ENCODE data around the gene ECSCR.

The ECSCR gene

GRCh38 chr5:139425497-139425896, 37.0 kb downstream of the ECSCR start:
- Histone ChIP-seq H3K4me1 (ENCODE audit: control insufficient read depth, insufficient read depth, low read length) (no peaks in the 10 kb centered on the region), H3K27me3 (ENCODE audit: control insufficient read depth, insufficient read depth, low read length, poor library complexity, severe bottlenecking) (no peaks in the 10 kb centered on the region), H3K36me3 (ENCODE audit: control insufficient read depth, insufficient read depth, low read length) (peaks cover 18% of the 10 kb centered on the region), H3K27ac (ENCODE audit: insufficient read depth, low read depth, low read length, poor library complexity, severe bottlenecking) (no peak overlapping the region), H3K9me3 (ENCODE audit: control insufficient read depth, low read length) (no peaks in the 10 kb centered on the region), H3K4me3 (ENCODE audit: insufficient read depth, low read depth, low read length) (no peak overlapping the region)
- WGBS, 2 experiments: 88 to 89% methylated on average over 5 of the region's 5 CpGs

DNA sequence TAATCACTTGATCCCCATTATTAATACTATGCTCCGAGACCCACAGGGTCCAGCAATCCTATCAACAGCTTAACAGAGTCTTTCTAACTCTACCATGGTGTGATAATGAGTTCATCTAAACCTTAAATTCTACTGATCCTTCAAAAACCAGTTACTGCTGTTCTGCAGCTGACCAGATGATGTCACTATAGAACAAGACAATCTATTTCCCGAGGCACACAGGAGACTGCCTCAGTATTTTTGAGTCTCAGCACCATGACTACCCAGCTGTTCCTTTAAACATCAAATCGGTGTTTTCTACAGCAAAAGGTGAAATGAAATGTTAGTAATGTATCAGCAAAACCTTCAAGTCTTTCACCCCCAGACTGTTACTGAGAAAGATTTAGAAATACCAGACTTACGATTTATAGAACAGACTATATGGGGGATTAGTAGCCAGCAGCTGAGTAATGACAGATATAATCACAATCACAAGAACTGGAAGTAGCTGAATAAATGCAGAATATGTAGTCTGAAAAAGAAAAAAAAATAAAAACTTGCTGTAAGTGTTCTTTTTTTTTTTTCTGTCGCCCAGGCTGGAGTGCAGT, 40.1 kb downstream of the ECSCR start:
- Histone ChIP-seq H3K27ac (ENCODE audit: insufficient read depth, low read depth, low read length, poor library complexity, severe bottlenecking) (no peak overlapping the region), H3K4me1 (ENCODE audit: control insufficient read depth, insufficient read depth, low read length) (peaks cover 21% of the 10 kb centered on the region), H3K27me3 (ENCODE audit: control insufficient read depth, insufficient read depth, low read length, poor library complexity, severe bottlenecking) (no peaks in the 10 kb centered on the region), H3K9me3 (ENCODE audit: control insufficient read depth, low read length) (no peaks in the 10 kb centered on the region), H3K4me3 (ENCODE audit: insufficient read depth, low read depth, low read length) (no peak overlapping the region), H3K36me3 (ENCODE audit: control insufficient read depth, insufficient read depth, low read length) (peaks cover 16% of the 10 kb centered on the region)
- WGBS, 2 experiments: 32 to 63% methylated on average over 3 to 5 of the region's 5 CpGs

- Histone ChIP-seq H3K9me3 (ENCODE audit: control insufficient read depth, low read length) (no peaks in the 10 kb centered on the region), H3K36me3 (ENCODE audit: control insufficient read depth, insufficient read depth, low read length) (peaks cover 7% of the 10 kb centered on the region), H3K27me3 (ENCODE audit: control insufficient read depth, insufficient read depth, low read length, poor library complexity, severe bottlenecking) (no peaks in the 10 kb centered on the region), H3K27ac (ENCODE audit: insufficient read depth, low read depth, low read length, poor library complexity, severe bottlenecking) (peak overlapping the region; percentile 0), H3K4me1 (ENCODE audit: control insufficient read depth, insufficient read depth, low read length) (peaks cover 21% of the 10 kb centered on the region), H3K4me3 (ENCODE audit: insufficient read depth, low read depth, low read length) (no peak overlapping the region)
- WGBS, 2 experiments: 68 to 73% methylated on average over 9 of the region's 9 CpGs
Measured at GRCh38 chr5:139419226-139420192, 43.0 kb downstream of the ECSCR start.

- H3K4me3 ChIP-seq (ENCODE audit: insufficient read depth, low read depth, low read length): no peak overlapping the region
- H3K36me3 ChIP-seq (ENCODE audit: control insufficient read depth, insufficient read depth, low read length): peaks cover 6% of the 10 kb centered on the region
- 67 to 75% methylated on average over 1 of the region's 1 CpG for WGBS, 2 experiments
- H3K27ac ChIP-seq (ENCODE audit: insufficient read depth, low read depth, low read length, poor library complexity, severe bottlenecking): no peak overlapping the region
- peaks cover 21% of the 10 kb centered on the region for H3K4me1 ChIP-seq (ENCODE audit: control insufficient read depth, insufficient read depth, low read length)
- no peaks in the 10 kb centered on the region for H3K9me3 ChIP-seq (ENCODE audit: control insufficient read depth, low read length)
- no peaks in the 10 kb centered on the region for H3K27me3 ChIP-seq (ENCODE audit: control insufficient read depth, insufficient read depth, low read length, poor library complexity, severe bottlenecking)
Measured at GRCh38 chr5:139418793-139419192, 43.8 kb downstream of the ECSCR start.

DNA sequence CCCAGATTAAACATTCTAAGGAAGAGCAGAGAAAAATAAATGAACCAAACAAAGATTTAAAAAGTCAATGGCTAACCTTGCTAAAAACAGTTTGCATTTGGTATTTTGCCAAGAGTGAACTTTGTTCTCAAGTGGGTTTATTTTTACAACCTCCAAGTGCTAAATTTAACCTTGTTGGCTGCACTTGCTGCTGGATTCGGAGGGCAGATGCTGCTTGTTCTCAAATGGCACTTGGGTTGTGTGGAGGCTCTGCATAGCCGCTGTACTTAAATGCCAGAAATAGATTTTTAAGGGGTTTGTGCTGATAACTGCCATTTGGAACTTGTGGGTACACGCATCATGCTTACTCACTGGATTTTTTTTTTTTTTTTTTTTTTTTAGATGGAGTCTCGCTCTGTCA, 45.3 kb downstream of the ECSCR start:
- H3K27me3 ChIP-seq (ENCODE audit: control insufficient read depth, insufficient read depth, low read length, poor library complexity, severe bottlenecking): no peaks in the 10 kb centered on the region
- no peak overlapping the region for H3K4me3 ChIP-seq (ENCODE audit: insufficient read depth, low read depth, low read length)
- peaks cover 21% of the 10 kb centered on the region for H3K4me1 ChIP-seq (ENCODE audit: control insufficient read depth, insufficient read depth, low read length)
- no peaks in the 10 kb centered on the region for H3K36me3 ChIP-seq (ENCODE audit: control insufficient read depth, insufficient read depth, low read length)
- H3K9me3 ChIP-seq (ENCODE audit: control insufficient read depth, low read length): no peaks in the 10 kb centered on the region
- H3K27ac ChIP-seq (ENCODE audit: insufficient read depth, low read depth, low read length, poor library complexity, severe bottlenecking): no peak overlapping the region
- 93% methylated on average over 4 of the region's 4 CpGs for WGBS, 2 experiments

- Histone ChIP-seq H3K9me3 (ENCODE audit: control insufficient read depth, low read length) (no peaks in the 10 kb centered on the region), H3K36me3 (ENCODE audit: control insufficient read depth, insufficient read depth, low read length) (no peaks in the 10 kb centered on the region), H3K27me3 (ENCODE audit: control insufficient read depth, insufficient read depth, low read length, poor library complexity, severe bottlenecking) (no peaks in the 10 kb centered on the region), H3K27ac (ENCODE audit: insufficient read depth, low read depth, low read length, poor library complexity, severe bottlenecking) (no peak overlapping the region), H3K4me3 (ENCODE audit: insufficient read depth, low read depth, low read length) (no peak overlapping the region), H3K4me1 (ENCODE audit: control insufficient read depth, insufficient read depth, low read length) (peaks cover 21% of the 10 kb centered on the region)
- 94 to 96% methylated on average over 9 of the region's 9 CpGs for WGBS, 2 experiments
Measured at GRCh38 chr5:139416651-139417050, 45.9 kb downstream of the ECSCR start.

DNA sequence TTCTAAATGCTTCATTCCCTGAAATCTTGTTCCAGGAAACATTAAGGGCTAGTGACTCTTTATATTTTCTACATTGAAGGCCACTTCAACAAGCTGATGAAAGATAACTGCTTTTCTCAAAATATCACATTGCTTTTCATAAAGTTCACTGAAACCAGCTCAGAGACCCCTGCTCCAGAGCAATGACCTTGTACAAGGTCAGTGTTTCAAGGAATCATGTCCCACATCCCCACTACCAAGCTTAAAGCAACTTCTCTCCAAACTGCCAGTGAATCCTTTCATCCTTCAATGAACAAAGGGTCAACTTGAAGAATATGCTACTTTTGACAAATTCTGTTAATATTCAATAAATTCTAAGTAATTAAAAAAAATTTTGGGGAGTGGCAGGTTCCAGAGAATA, 46.7 kb downstream of the ECSCR start:
- Histone ChIP-seq H3K9me3 (ENCODE audit: control insufficient read depth, low read length) (no peaks in the 10 kb centered on the region), H3K36me3 (ENCODE audit: control insufficient read depth, insufficient read depth, low read length) (no peaks in the 10 kb centered on the region), H3K4me1 (ENCODE audit: control insufficient read depth, insufficient read depth, low read length) (peaks cover 21% of the 10 kb centered on the region), H3K27ac (ENCODE audit: insufficient read depth, low read depth, low read length, poor library complexity, severe bottlenecking) (no peak overlapping the region), H3K4me3 (ENCODE audit: insufficient read depth, low read depth, low read length) (no peak overlapping the region), H3K27me3 (ENCODE audit: control insufficient read depth, insufficient read depth, low read length, poor library complexity, severe bottlenecking) (no peaks in the 10 kb centered on the region)

GRCh38 chr5:139415221-139415861, 47.2 kb downstream of the ECSCR start:
- Histone ChIP-seq H3K4me1 (ENCODE audit: control insufficient read depth, insufficient read depth, low read length) (peaks cover 21% of the 10 kb centered on the region), H3K36me3 (ENCODE audit: control insufficient read depth, insufficient read depth, low read length) (no peaks in the 10 kb centered on the region), H3K27me3 (ENCODE audit: control insufficient read depth, insufficient read depth, low read length, poor library complexity, severe bottlenecking) (no peaks in the 10 kb centered on the region), H3K4me3 (ENCODE audit: insufficient read depth, low read depth, low read length) (no peak overlapping the region), H3K9me3 (ENCODE audit: control insufficient read depth, low read length) (no peaks in the 10 kb centered on the region), H3K27ac (ENCODE audit: insufficient read depth, low read depth, low read length, poor library complexity, severe bottlenecking) (no peak overlapping the region)
- WGBS, 2 experiments: 95 to 97% methylated on average over 8 of the region's 8 CpGs

DNA sequence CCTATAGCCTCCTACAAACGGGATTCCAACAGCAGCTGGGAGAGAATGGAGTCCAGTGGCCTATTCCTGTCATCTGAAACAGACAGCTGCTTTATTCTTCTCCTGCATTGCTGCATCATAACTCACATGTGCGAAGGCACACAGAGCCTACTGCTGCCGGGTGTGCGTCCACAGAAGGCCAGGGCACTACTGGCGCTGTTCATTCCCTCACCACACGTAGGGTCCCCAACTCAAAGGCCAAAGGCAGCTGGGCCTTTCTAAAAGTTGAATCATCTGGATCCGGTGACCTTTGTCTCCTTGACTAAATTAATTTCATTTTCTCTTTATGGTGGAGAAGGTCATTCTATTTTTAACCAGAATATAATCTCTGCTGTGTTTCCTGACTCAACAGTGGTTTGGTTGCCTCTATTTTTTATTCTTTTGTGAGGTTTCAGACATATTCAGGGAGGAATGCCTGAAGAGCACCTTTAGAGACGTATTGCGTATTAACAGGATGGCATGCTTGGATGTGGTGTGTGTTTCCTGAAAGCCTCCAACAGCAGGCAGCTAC, 47.9 kb downstream of the ECSCR start:
- no peak overlapping the region for H3K27ac ChIP-seq (ENCODE audit: insufficient read depth, low read depth, low read length, poor library complexity, severe bottlenecking)
- H3K9me3 ChIP-seq (ENCODE audit: control insufficient read depth, low read length): no peaks in the 10 kb centered on the region
- 95% methylated on average over 9 of the region's 9 CpGs for WGBS, 2 experiments
- peaks cover 14% of the 10 kb centered on the region for H3K4me1 ChIP-seq (ENCODE audit: control insufficient read depth, insufficient read depth, low read length)
- H3K4me3 ChIP-seq (ENCODE audit: insufficient read depth, low read depth, low read length): no peak overlapping the region
- no peaks in the 10 kb centered on the region for H3K27me3 ChIP-seq (ENCODE audit: control insufficient read depth, insufficient read depth, low read length, poor library complexity, severe bottlenecking)
- no peaks in the 10 kb centered on the region for H3K36me3 ChIP-seq (ENCODE audit: control insufficient read depth, insufficient read depth, low read length)

GRCh38 chr5:139413963-139414362, 48.6 kb downstream of the ECSCR start:
- WGBS, 2 experiments: 95 to 97% methylated on average over 6 of the region's 6 CpGs

More at GRCh38 chr5:139413963-139414362, 48.6 kb downstream of the ECSCR start:
- Histone ChIP-seq H3K4me1 (ENCODE audit: control insufficient read depth, insufficient read depth, low read length) (peaks cover 8% of the 10 kb centered on the region), H3K27ac (ENCODE audit: insufficient read depth, low read depth, low read length, poor library complexity, severe bottlenecking) (no peak overlapping the region), H3K9me3 (ENCODE audit: control insufficient read depth, low read length) (no peaks in the 10 kb centered on the region), H3K36me3 (ENCODE audit: control insufficient read depth, insufficient read depth, low read length) (no peaks in the 10 kb centered on the region), H3K27me3 (ENCODE audit: control insufficient read depth, insufficient read depth, low read length, poor library complexity, severe bottlenecking) (no peaks in the 10 kb centered on the region), H3K4me3 (ENCODE audit: insufficient read depth, low read depth, low read length) (no peak overlapping the region)
